Measurements from ENCODE around the gene EHBP1L1. TPM values are rescaled to one million over a fixed set of nuclear protein-coding genes. Genes with fewer than 3 reads are reported as not detected.
A peak's percentile ranks its signal among the peaks of the same experiment; 100 is the strongest.

Gene EHBP1L1
- total and polyA plus RNA-seq, 2 of the 8 experiments (the other 6 are each of a cell fraction or from before 2014, with no cell fraction given), result 4.3 to 6.6 TPM

- no peak overlapping the region for H2BK15ac ChIP-seq (ENCODE audit: low read length)
- ChIA-PET CTCF (ENCODE audit: partially characterized antibody) (interaction anchor here (1.0 to 7.2 kb wide), 7 partner anchors 11 to 47 kb away, joined by 3 to 97 read pairs (median 12); partner anchors contain the start of gene KCNK7), POLR2A (ENCODE audit: partially characterized antibody) (interaction anchor here (0.6 to 3.7 kb wide), 9 partner anchors 9 to 211 kb away, joined by 3 to 36 read pairs (median 6); no protein-coding TSS in a partner anchor)
- H3K14ac ChIP-seq (ENCODE audit: insufficient read length), result no peak overlapping the region
- H3K23me2 ChIP-seq (ENCODE audit: low read depth, low read length), result peaks cover 8% of the 10 kb centered on the region; the same call in 1 of the 2 replicates
- H4K8ac ChIP-seq (ENCODE audit: extremely low read depth, insufficient read depth, low read length), result peak overlapping the region; percentile 57; the same call in 1 of the 2 replicates
- no peak overlapping the region for H3K4ac ChIP-seq (replicated peaks; ENCODE audit: insufficient read length, low read depth, low read length)
- no peaks in the 10 kb centered on the region for H3K36me3 ChIP-seq (ENCODE audit: control insufficient read depth in 2 of 4, insufficient read depth in 4 of 4, low read length in 3 of 4)
- no peaks in the 10 kb centered on the region for H3K79me1 ChIP-seq (ENCODE audit: low read depth, low read length)
- peaks cover 0 to under 1% of the 10 kb centered on the region in 2 experiments; a peak in 1 of 4 replicates for H3K79me2 ChIP-seq (ENCODE audit: control insufficient read depth in 1 of 2, insufficient read depth in 2 of 2, low read length in 2 of 2)
- WGBS, 2 experiments (ENCODE audit: extremely low coverage in 1 of 2, insufficient coverage in 1 of 2, insufficient read length in 1 of 2, insufficient replicate concordance in 2 of 2, low coverage in 1 of 2, low lambda C conversion rate in 2 of 2, missing lambda C conversion rate in 1 of 2), result 38% methylated on average over 13 of the region's 26 CpGs; no CpG with 5 or more reads in 1 of the 2 experiments
- no peak overlapping the region for H2BK5ac ChIP-seq (ENCODE audit: low read depth, low read length)
- DNase-seq (ENCODE audit: low read depth in 1 of 2, low spot score in 2 of 2) (no peak), FAIRE-seq (no peak)
- H3K18ac ChIP-seq (ENCODE audit: extremely low read depth, low read length), result no peak overlapping the region
- H3K56ac ChIP-seq (replicated peaks; ENCODE audit: insufficient read length, low read depth, low read length), result no peak overlapping the region
- TF ChIP-seq SUZ12 (IDR thresholded peaks at IDR 0.05; ENCODE audit: low read length) (peak; percentile 22; the same call in 1 of the 2 replicates), ASH2L (IDR thresholded peaks at IDR 0.05; ENCODE audit: low read length) (no peak)
- no peak overlapping the region; the same call in 1 of the 2 replicates for H2AK5ac ChIP-seq (ENCODE audit: low read depth, low read length)
- H3K9ac ChIP-seq (replicated peaks in 1 of 4; ENCODE audit: extremely low read depth in 1 of 4, low read depth in 3 of 4, low read length in 3 of 4), result no peak overlapping the region
- peak overlapping the region; percentile 15 for H4K5ac ChIP-seq (ENCODE audit: insufficient read length, low read depth, low read length)
- no peak overlapping the region for H2AFZ ChIP-seq (ENCODE audit: low read length)
- H2BK12ac ChIP-seq (ENCODE audit: low read depth, low read length), result peak overlapping the region; percentile 62; the same call in 1 of the 2 replicates
- H3K4me2 ChIP-seq (ENCODE audit: insufficient read depth in 1 of 2, low read depth in 2 of 2, low read length in 2 of 2), result peak overlapping the region; percentile 64 to 72
- H2BK120ac ChIP-seq (replicated peaks; ENCODE audit: low read depth, low read length), result no peak overlapping the region
- no peak overlapping the region for H3K27ac ChIP-seq (ENCODE audit: low read depth, low read length)
- H3K27me3 ChIP-seq (replicated peaks in 1 of 4; ENCODE audit: control insufficient read depth in 3 of 4, extremely low read depth in 1 of 4, insufficient read depth in 3 of 4, low read length in 3 of 4), result peaks cover 8 to 39% (median 28%) of the 10 kb centered on the region in 4 experiments
- no peak overlapping the region for H2BK20ac ChIP-seq (ENCODE audit: low read length)
- peaks cover 9 to 27% (median 18%) of the 10 kb centered on the region in 4 experiments; a peak in 6 of 7 replicates for H3K4me1 ChIP-seq (replicated peaks in 1 of 4; ENCODE audit: control insufficient read depth in 3 of 4, insufficient read depth in 4 of 4, low read length in 3 of 4)
- H4K20me1 ChIP-seq (replicated peaks in 1 of 2; ENCODE audit: control insufficient read depth in 1 of 2, insufficient read depth in 2 of 2, low read length in 2 of 2), result peaks cover 14 to 15% of the 10 kb centered on the region in 2 experiments
- no peak overlapping the region for H3K23ac ChIP-seq (ENCODE audit: insufficient read length)
- H3K9me3 ChIP-seq (ENCODE audit: insufficient read depth in 2 of 2, low read depth in 1 of 2, low read length in 1 of 2), result no peaks in the 10 kb centered on the region
- peak overlapping the region; percentile 12 to 63 (median 25); a peak in 5 of 8 replicates for H3K4me3 ChIP-seq (ENCODE audit: extremely low read depth in 1 of 4, insufficient read depth in 2 of 4, low read depth in 3 of 4, low read length in 4 of 4)
- H4K91ac ChIP-seq (replicated peaks; ENCODE audit: insufficient read length, low read length), result no peak overlapping the region
Observed at GRCh38 chr11:65576232-65576866, 496 bp downstream of the EHBP1L1 start.
